ENCODE data around the gene FRMD4B.

DNA sequence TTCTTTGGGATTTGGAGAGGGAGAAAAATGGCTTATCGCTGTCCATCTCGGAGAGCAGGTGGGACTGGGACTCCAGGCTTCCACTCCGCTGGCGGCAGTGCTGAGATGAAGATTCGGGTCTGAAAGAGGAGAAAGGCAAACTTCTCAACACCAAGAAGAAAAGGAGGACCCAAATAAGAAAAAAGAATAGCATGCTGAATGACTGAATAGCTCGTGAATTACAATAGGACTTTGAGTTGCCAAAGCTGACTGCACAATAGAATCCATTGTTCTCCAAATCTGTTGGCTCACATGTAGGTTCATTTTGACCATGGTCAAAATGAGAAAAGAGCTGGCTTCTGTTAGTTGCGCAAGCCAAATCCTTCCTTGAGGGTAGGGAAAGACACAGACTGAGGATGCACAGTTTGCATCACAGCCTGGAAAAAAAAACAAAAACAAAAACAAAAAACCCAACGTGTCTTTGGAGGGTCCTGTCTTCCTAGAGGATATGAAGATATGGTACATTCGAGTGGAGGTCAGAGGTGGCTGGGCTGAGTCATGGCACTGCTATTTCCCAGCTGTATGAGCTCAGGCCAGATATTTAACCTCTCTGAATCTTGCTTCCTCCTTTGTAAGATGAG lies 204.2 kb downstream of the FRMD4B start:
- TF ChIP-seq, protein P1, sequence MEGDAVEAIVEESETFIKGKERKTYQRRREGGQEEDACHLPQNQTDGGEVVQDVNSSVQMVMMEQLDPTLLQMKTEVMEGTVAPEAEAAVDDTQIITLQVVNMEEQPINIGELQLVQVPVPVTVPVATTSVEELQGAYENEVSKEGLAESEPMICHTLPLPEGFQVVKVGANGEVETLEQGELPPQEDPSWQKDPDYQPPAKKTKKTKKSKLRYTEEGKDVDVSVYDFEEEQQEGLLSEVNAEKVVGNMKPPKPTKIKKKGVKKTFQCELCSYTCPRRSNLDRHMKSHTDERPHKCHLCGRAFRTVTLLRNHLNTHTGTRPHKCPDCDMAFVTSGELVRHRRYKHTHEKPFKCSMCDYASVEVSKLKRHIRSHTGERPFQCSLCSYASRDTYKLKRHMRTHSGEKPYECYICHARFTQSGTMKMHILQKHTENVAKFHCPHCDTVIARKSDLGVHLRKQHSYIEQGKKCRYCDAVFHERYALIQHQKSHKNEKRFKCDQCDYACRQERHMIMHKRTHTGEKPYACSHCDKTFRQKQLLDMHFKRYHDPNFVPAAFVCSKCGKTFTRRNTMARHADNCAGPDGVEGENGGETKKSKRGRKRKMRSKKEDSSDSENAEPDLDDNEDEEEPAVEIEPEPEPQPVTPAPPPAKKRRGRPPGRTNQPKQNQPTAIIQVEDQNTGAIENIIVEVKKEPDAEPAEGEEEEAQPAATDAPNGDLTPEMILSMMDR (conservative IDR thresholded peaks at IDR 0.05; ENCODE audit: low read depth in 2 of 2), result no peak
- TF ChIP-seq POLR2AphosphoS5 (IDR thresholded peaks at IDR 0.05; ENCODE audit: low read depth) (no peak), EZH2 (IDR thresholded peaks at IDR 0.05; ENCODE audit: low read depth, unreplicated experiment) (no peak), ZNF462 (CRISPR knock-in tag; IDR thresholded peaks at IDR 0.05) (peak; percentile 93)
